ENCODE measurements around the gene SPON2. TPM values are rescaled to one million over a fixed set of nuclear protein-coding genes. Genes with fewer than 3 reads are reported as not detected.

SPON2 gene
- total RNA-seq, 6 donors from 2014 or later: 23.2 to 81.3 (median 50.8) TPM

- ATAC-seq (ENCODE audit: low FRiP score in 2 of 2) (no peak), DNase-seq (no peak)
- Histone ChIP-seq H3K27me3 (no peaks in the 10 kb centered on the region), H3K27ac (no peak overlapping the region), H3K9me3 (no peaks in the 10 kb centered on the region), H3K4me3 (no peak overlapping the region), H3K36me3 (no peaks in the 10 kb centered on the region), H3K4me1 (peaks cover 11 to 17% (median 15%) of the 10 kb centered on the region in 4 donors)
- WGBS, 2 donors: 86 to 96% methylated on average over 4 of the region's 4 CpGs
- TF ChIP-seq EP300 (IDR thresholded peaks at IDR 0.05): no peak
- no peak for TF ChIP-seq POLR2AphosphoS5 (IDR thresholded peaks at IDR 0.05)
- TF ChIP-seq POLR2A (IDR thresholded peaks at IDR 0.05): no peak
- TF ChIP-seq CTCF (IDR thresholded peaks at IDR 0.05): no peak
Observed at GRCh38 chr4:1164040-1164439, 8.3 kb downstream of the SPON2 start.

- H3K4me3 ChIP-seq: no peak overlapping the region
- WGBS, 2 donors: 88 to 90% methylated on average over 1 of the region's 1 CpG
- DNase-seq: no peak
Observed at GRCh38 chr4:1160351-1160750, 12.0 kb downstream of the SPON2 start.

GRCh38 chr4:1156069-1156468 is 16.3 kb downstream of the SPON2 start:
- Histone ChIP-seq H3K27ac (no peak overlapping the region), H3K9me3 (peaks cover 0 to 7% (median 3%) of the 10 kb centered on the region in 4 donors), H3K36me3 (no peaks in the 10 kb centered on the region), H3K27me3 (no peaks in the 10 kb centered on the region), H3K4me1 (peaks cover 7 to 17% (median 9%) of the 10 kb centered on the region in 4 donors), H3K4me3 (no peak overlapping the region)
- DNase-seq (no peak), ATAC-seq (ENCODE audit: low FRiP score in 2 of 2) (no peak)
- WGBS, 2 donors: 86 to 95% methylated on average over 3 to 8 of the region's 8 CpGs
- no peak for TF ChIP-seq POLR2AphosphoS5 (IDR thresholded peaks at IDR 0.05)
- no peak for TF ChIP-seq CTCF (IDR thresholded peaks at IDR 0.05)
- TF ChIP-seq EP300 (IDR thresholded peaks at IDR 0.05): no peak
- TF ChIP-seq POLR2A (IDR thresholded peaks at IDR 0.05): no peak

More at GRCh38 chr4:1160351-1160750, 12.0 kb downstream of the SPON2 start:
- no peaks in the 10 kb centered on the region for H3K27me3 ChIP-seq
- TF ChIP-seq EP300 (IDR thresholded peaks at IDR 0.05) (no peak), POLR2A (IDR thresholded peaks at IDR 0.05) (no peak), POLR2AphosphoS5 (IDR thresholded peaks at IDR 0.05) (no peak), CTCF (IDR thresholded peaks at IDR 0.05) (no peak)
- no peak for ATAC-seq (ENCODE audit: low FRiP score in 2 of 2)
- no peaks in the 10 kb centered on the region for H3K36me3 ChIP-seq
- peaks cover 0 to 7% (median 3%) of the 10 kb centered on the region in 4 donors for H3K9me3 ChIP-seq
- H3K27ac ChIP-seq: no peak overlapping the region
- H3K4me1 ChIP-seq: peaks cover 0 to 6% (median under 1%) of the 10 kb centered on the region in 4 donors

- peaks cover 0 to 7% (median 3%) of the 10 kb centered on the region in 4 donors for H3K9me3 ChIP-seq
- TF ChIP-seq EP300 (IDR thresholded peaks at IDR 0.05) (no peak), CTCF (IDR thresholded peaks at IDR 0.05) (no peak)
- no peak overlapping the region for H3K4me3 ChIP-seq
- no peaks in the 10 kb centered on the region for H3K27me3 ChIP-seq
- peak; percentile 20 to 67 for ATAC-seq (ENCODE audit: low FRiP score in 2 of 2)
- WGBS, 2 donors: 57 to 64% methylated on average over 3 of the region's 3 CpGs
- no peak for DNase-seq
- H3K36me3 ChIP-seq: no peaks in the 10 kb centered on the region
- H3K4me1 ChIP-seq: peaks cover 7 to 17% (median 9%) of the 10 kb centered on the region in 4 donors
- H3K27ac ChIP-seq: no peak overlapping the region
Observed at GRCh38 chr4:1155314-1155713, 17.1 kb downstream of the SPON2 start.

- peak; percentile 70 to 74 for ATAC-seq (ENCODE audit: low FRiP score in 2 of 2)
- 62 to 66% methylated on average over 21 of the region's 21 CpGs for WGBS, 2 donors
- peak in 1 of 2 donors; percentile 23 for DNase-seq
- Histone ChIP-seq H3K27me3 (no peaks in the 10 kb centered on the region), H3K4me3 (no peak overlapping the region), H3K27ac (no peak overlapping the region), H3K9me3 (peaks cover 0 to 7% (median 3%) of the 10 kb centered on the region in 4 donors), H3K36me3 (no peaks in the 10 kb centered on the region), H3K4me1 (peaks cover 7 to 17% (median 9%) of the 10 kb centered on the region in 4 donors)
- TF ChIP-seq POLR2A (IDR thresholded peaks at IDR 0.05): no peak
- no peak for TF ChIP-seq CTCF (IDR thresholded peaks at IDR 0.05)
- no peak for TF ChIP-seq POLR2AphosphoS5 (IDR thresholded peaks at IDR 0.05)
Observed at GRCh38 chr4:1154523-1155182, 17.7 kb downstream of the SPON2 start.
